GM23338 (cell line): Measurements from ENCODE around the gene OR51M1. TPM values are rescaled to one million over a fixed set of nuclear protein-coding genes. Genes with fewer than 3 reads are reported as not detected.
"Not testable (repeated sequence)": the region's sequence is repeated elsewhere in the genome, so short reads cannot be mapped to it uniquely, and the experiment has no call there.

ENCODE experiments used
- ATAC-seq: fragments of 200-7000 bp; cut with Tn5 transposase; 3 replicates; pipeline ENCODE4 v1.9.1; 2020
- DNase-seq: peaks from one replicate; pipeline ENCODE4 v3.0.0-alpha.2; 2015; ENCODE audit warnings: low spot score
- H2AFZ ChIP-seq: fragments of 200-600 bp; sonication (generic); 2 replicates; pipeline ENCODE4 v1.8.0; 2016; ENCODE audit warnings: antibody characterized with exemption, mild to moderate bottlenecking, moderate library complexity
- H3F3A ChIP-seq: fragments of 200-600 bp; sonication (generic); replicated peaks from 2 replicates; pipeline ENCODE4 v1.8.0; 2017; ENCODE audit warnings: antibody characterized with exemption, mixed run types, low read depth
- H3K27ac ChIP-seq: fragments of 200-600 bp; sonication (generic); 2 replicates; pipeline ENCODE4 v1.6.1; 2016; ENCODE audit warnings: low read depth
- H3K27me3 ChIP-seq: fragments of 200-600 bp; sonication (generic); 2 replicates; pipeline ENCODE4 v1.8.0; 2016; ENCODE audit warnings: mild to moderate bottlenecking, mixed run types, moderate library complexity; ENCODE audit not compliant: insufficient read depth
- H3K36me3 ChIP-seq: fragments of 200-600 bp; sonication (generic); 2 replicates; pipeline ENCODE4 v1.8.0; 2016; ENCODE audit warnings: mild to moderate bottlenecking; ENCODE audit not compliant: insufficient read depth
- H3K4me1 ChIP-seq: fragments of 200-600 bp; sonication (generic); 2 replicates; pipeline ENCODE4 v1.8.0; 2016; ENCODE audit warnings: mild to moderate bottlenecking, moderate library complexity; ENCODE audit not compliant: insufficient read depth
- H3K4me2 ChIP-seq: fragments of 200-600 bp; sonication (generic); 2 replicates; pipeline ENCODE4 v1.7.1; 2017; ENCODE audit warnings: mixed run types
- H3K4me3 ChIP-seq: fragments of 200-600 bp; sonication (generic); 2 replicates; pipeline ENCODE4 v1.6.1; 2016; ENCODE audit warnings: mixed run types
- H3K79me2 ChIP-seq: fragments of 200-600 bp; sonication (generic); replicated peaks from 2 replicates; pipeline ENCODE4 v1.8.0; 2017; ENCODE audit warnings: mild to moderate bottlenecking; ENCODE audit not compliant: insufficient read depth
- H3K9me2 ChIP-seq: fragments of 200-600 bp; sonication (generic); 2 replicates; pipeline ENCODE4 v1.8.0; 2017; ENCODE audit not compliant: insufficient read depth
- H4K20me1 ChIP-seq: fragments of 200-600 bp; sonication (generic); replicated peaks from 2 replicates; pipeline ENCODE4 v1.8.0; 2017; ENCODE audit warnings: mild to moderate bottlenecking; ENCODE audit not compliant: insufficient read depth
- H3K27ac Mint-ChIP-seq: 2 replicates; pipeline ENCODE4 v1.8.0; 2020; ENCODE audit warnings: inconsistent platforms, mild to moderate bottlenecking, moderate library complexity, mixed read lengths
- H3K27me3 Mint-ChIP-seq: 3 replicates; pipeline ENCODE4 v1.8.0; 2022; ENCODE audit warnings: low read depth, mild to moderate bottlenecking, moderate library complexity, mixed read lengths, inconsistent platforms; ENCODE audit not compliant: insufficient read depth, poor library complexity
- H3K36me3 Mint-ChIP-seq: 3 replicates; pipeline ENCODE4 v1.8.0; 2021; ENCODE audit warnings: low read depth, mild to moderate bottlenecking, inconsistent platforms, moderate library complexity, mixed read lengths
- H3K4me1 Mint-ChIP-seq: 3 replicates; pipeline ENCODE4 v1.8.0; 2020; ENCODE audit warnings: mild to moderate bottlenecking, inconsistent platforms, mixed read lengths
- H3K4me3 Mint-ChIP-seq: 3 replicates; pipeline ENCODE4 v1.8.0; 2021; ENCODE audit warnings: moderate library complexity, mild to moderate bottlenecking, inconsistent platforms, mixed read lengths
- H3K9me3 Mint-ChIP-seq: 3 replicates; pipeline ENCODE4 v1.8.0; 2020; ENCODE audit warnings: moderate library complexity, mild to moderate bottlenecking, inconsistent platforms, mixed read lengths
- CREB1 ChIP-seq: fragments of 250-450 bp; sonication (Bioruptor Pico); IDR thresholded peaks from 2 replicates; pipeline ENCODE4 v1.5.0; 2020; ENCODE audit warnings: low read depth, mild to moderate bottlenecking, moderate library complexity
- CTCF ChIP-seq, 2 experiments: fragments of 200-600 bp in 1 of 2; sonication (generic) in 1 of 2; conservative IDR thresholded peaks; 2 replicates each; pipeline versions ENCODE4 v1.5.1 to v1.6.1; 2016 to 2017; ENCODE audit warnings: antibody characterized with exemption in 2 of 2, low read depth in 2 of 2, mild to moderate bottlenecking in 2 of 2, moderate library complexity in 1 of 2
- ETS1 ChIP-seq: IDR thresholded peaks from 2 replicates; pipeline ENCODE4 v1.6.1; 2016; ENCODE audit warnings: antibody characterized with exemption
- EZH2 ChIP-seq: fragments of 200-600 bp; sonication (generic); IDR thresholded peaks from one replicate; pipeline ENCODE4 v1.8.0; 2017; ENCODE audit warnings: antibody characterized with exemption, mild to moderate bottlenecking, low read depth; ENCODE audit not compliant: unreplicated experiment
- EZH2phosphoT487 ChIP-seq: fragments of 200-600 bp; sonication (generic); IDR thresholded peaks from one replicate; pipeline ENCODE4 v1.8.1; 2018; ENCODE audit warnings: antibody characterized with exemption; ENCODE audit not compliant: unreplicated experiment
- JUNB ChIP-seq: IDR thresholded peaks from one replicate; pipeline ENCODE4 v1.6.1; 2016; ENCODE audit warnings: antibody characterized with exemption; ENCODE audit not compliant: unreplicated experiment
- POLR2AphosphoS5 ChIP-seq: IDR thresholded peaks from 2 replicates; pipeline ENCODE4 v1.6.1; 2016; ENCODE audit warnings: antibody characterized with exemption, low read depth
- STAT1 ChIP-seq: IDR thresholded peaks from one replicate; pipeline ENCODE4 v1.6.1; 2016; ENCODE audit warnings: antibody characterized with exemption; ENCODE audit not compliant: unreplicated experiment
- ZNF331 ChIP-seq: fragments of 250-450 bp; sonication (Bioruptor Pico); IDR thresholded peaks from 2 replicates; pipeline ENCODE4 v1.5.0; 2020; ENCODE audit warnings: low read depth, mild to moderate bottlenecking, moderate library complexity
- polyA plus RNA-seq: library from polyadenylated mRNA; unstranded; fragments of >200 nt; fragmentation: Nextera tagmentation; extraction: Ambion mirVana; gene quantifications from 2 replicates; pipeline ENCODE4 v1.2.1, GENCODE V29; 2016
- total RNA-seq: library from RNA; depleted of rRNA; stranded (reverse); fragments of >200 nt; shearing (Covaris generic); gene quantifications from 2 replicates; pipeline ENCODE4 v1.2.3, GENCODE V29; 2014

Gene OR51M1
- total and polyA plus RNA-seq, 2 experiments from 2014 or later, result 0.03 TPM; not detected in 1

- Mint-ChIP-seq H3K27ac (no peak overlapping the region), H3K9me3 (no peaks in the 10 kb centered on the region; the same call in 2 of the 3 replicates), H3K4me3 (no peak overlapping the region), H3K4me1 (no peaks in the 10 kb centered on the region), H3K36me3 (no peaks in the 10 kb centered on the region), H3K27me3 (no peaks in the 10 kb centered on the region)
- Histone ChIP-seq H3K4me3 (no peak overlapping the region), H3F3A (no peaks in the 10 kb centered on the region), H2AFZ (no peak overlapping the region), H3K27me3 (no peaks in the 10 kb centered on the region), H3K9me2 (peaks cover 6% of the 10 kb centered on the region; the same call in 1 of the 2 replicates), H3K36me3 (no peaks in the 10 kb centered on the region), H3K27ac (no peak overlapping the region), H3K4me2 (no peak overlapping the region), H3K79me2 (no peaks in the 10 kb centered on the region), H3K4me1 (no peaks in the 10 kb centered on the region), H4K20me1 (no peaks in the 10 kb centered on the region)
- ATAC-seq, result no peak
- TF ChIP-seq JUNB (no peak), STAT1 (no peak), EZH2 (no peak), CTCF (conservative IDR thresholded peaks at IDR 0.05; ENCODE audit: low read depth in 2 of 2) (no peak), CREB1 (CRISPR knock-in tag) (no peak), EZH2phosphoT487 (no peak), ZNF331 (CRISPR knock-in tag) (no peak), ETS1 (no peak), POLR2AphosphoS5 (no peak)
- DNase-seq, result no peak
These were observed 47.3 kb upstream of the OR51M1 start for GRCh38 chr11:5336331-5336730.

GRCh38 chr11:5337253-5337652 lies 46.4 kb upstream of the OR51M1 start:
- H3F3A ChIP-seq, H3K4me3 Mint-ChIP-seq, H3K27ac ChIP-seq, H3K36me3 ChIP-seq, H3K27me3 ChIP-seq, DNase-seq, H3K4me2 ChIP-seq, H3K9me3 Mint-ChIP-seq, H4K20me1 ChIP-seq, H3K27me3 Mint-ChIP-seq, H2AFZ ChIP-seq, H3K79me2 ChIP-seq, H3K36me3 Mint-ChIP-seq, H3K4me1 Mint-ChIP-seq, H3K4me3 ChIP-seq, H3K9me2 ChIP-seq, ATAC-seq, H3K27ac Mint-ChIP-seq, H3K4me1 ChIP-seq: not testable (repeated sequence)
